ENCODE data around the gene CD46.

CD46 gene

GRCh38 chr1:207794861-207795260 lies 43.0 kb downstream of the CD46 start:
- DNase-seq (ENCODE audit: low spot score): no peak
- TF ChIP-seq CTCF (IDR thresholded peaks at IDR 0.05): no peak
- H3K4me3 ChIP-seq: no peak overlapping the region
- no peak overlapping the region for H3K27ac ChIP-seq

- no peak overlapping the region for H3K4me3 ChIP-seq
- DNase-seq (ENCODE audit: low spot score): no peak
- peak overlapping the region in 1 of 2 donors; percentile 50 for H3K27ac ChIP-seq
- TF ChIP-seq CTCF (IDR thresholded peaks at IDR 0.05): peak; percentile 52
Observed at GRCh38 chr1:207797229-207797973, 45.5 kb downstream of the CD46 start.

- TF ChIP-seq CTCF (IDR thresholded peaks at IDR 0.05): no peak
- Histone ChIP-seq H3K27ac (no peak overlapping the region), H3K4me3 (no peak overlapping the region)
- no peak for DNase-seq (ENCODE audit: low spot score)
Observed at GRCh38 chr1:207798847-207799246, 47.0 kb downstream of the CD46 start.

GRCh38 chr1:207799989-207800648 lies 48.3 kb downstream of the CD46 start:
- DNase-seq (ENCODE audit: low spot score): no peak
- no peak overlapping the region for H3K4me3 ChIP-seq
- no peak overlapping the region for H3K27ac ChIP-seq
- no peak for TF ChIP-seq CTCF (IDR thresholded peaks at IDR 0.05)

- no peak overlapping the region for H3K27ac ChIP-seq
- no peak for DNase-seq (ENCODE audit: low spot score)
- H3K4me3 ChIP-seq: no peak overlapping the region
- TF ChIP-seq CTCF (IDR thresholded peaks at IDR 0.05): no peak
Observed at GRCh38 chr1:207801819-207802218, 50.0 kb downstream of the CD46 start.

GRCh38 chr1:207803678-207804077 lies 51.8 kb downstream of the CD46 start:
- DNase-seq (ENCODE audit: low spot score): no peak
- H3K27ac ChIP-seq: peak overlapping the region; percentile 59 to 90
- no peak overlapping the region for H3K4me3 ChIP-seq
- TF ChIP-seq CTCF (IDR thresholded peaks at IDR 0.05): no peak

All from coronary artery (tissue), 2 donors.